Activated T-cell treated with anti-CD3 and anti-CD28 coated beads for 48 hours (primary cell): ENCODE data around the gene ANKRD13B.
A peak's percentile ranks its signal among the peaks of the same experiment; 100 is the strongest.

Experiments
- DNase-seq: peaks from one replicate; pipeline ENCODE4 v3.0.0-alpha.2; 2020; ENCODE audit warnings: low read depth

The ANKRD13B gene

DNA sequence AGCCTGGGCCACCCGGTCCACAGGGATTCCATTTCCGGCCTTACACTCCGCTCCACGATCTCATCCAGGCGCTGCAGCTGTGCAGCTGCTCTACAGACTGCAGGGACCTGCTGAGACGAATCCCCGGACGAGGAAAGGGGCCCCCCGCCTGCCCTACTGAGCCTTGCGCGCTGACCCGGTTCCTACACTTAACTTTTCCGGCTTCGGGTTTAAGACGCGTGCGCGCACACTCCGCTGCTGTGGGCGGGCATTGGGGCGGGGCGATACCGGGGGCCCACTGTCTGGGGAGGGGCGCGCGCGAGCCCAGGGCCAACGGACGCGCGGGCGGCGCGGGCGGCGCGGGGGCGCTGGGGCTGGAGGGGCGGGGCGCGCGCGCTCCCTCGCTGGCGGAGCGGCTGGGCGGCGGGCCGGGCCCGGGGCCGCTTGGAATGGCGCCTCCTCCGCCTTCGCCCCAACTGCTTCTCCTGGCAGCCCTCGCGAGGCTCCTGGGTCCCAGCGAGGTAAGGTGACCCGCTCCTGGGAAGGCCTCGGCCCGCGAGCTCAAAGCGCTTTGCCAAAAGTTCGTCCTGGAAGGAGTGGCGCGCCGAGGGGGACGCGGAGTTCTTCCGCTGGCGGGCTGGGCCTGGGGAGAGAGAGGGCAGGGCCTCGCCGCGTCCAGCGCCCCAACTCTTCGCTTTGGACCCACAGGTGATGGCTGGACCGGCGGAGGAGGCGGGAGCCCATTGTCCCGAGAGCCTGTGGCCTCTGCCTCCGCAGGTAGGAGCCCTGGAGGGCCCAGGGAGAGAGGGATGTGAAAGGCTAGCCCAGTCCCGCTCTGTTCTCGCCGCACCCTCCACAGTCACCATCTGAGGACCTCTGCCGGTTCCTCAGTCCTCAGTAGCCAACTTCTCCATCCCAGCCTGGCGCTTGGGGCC lies 24.3 kb upstream of the ANKRD13B start, which contains the start of gene TP53I13:
Gene TP53I13, plus strand, starts transcription at position 371 of the 914 bp plus-strand sequence. Its CDS starts 58 bp downstream, at position 429.
- DNase-seq, result peak; percentile 87

DNA sequence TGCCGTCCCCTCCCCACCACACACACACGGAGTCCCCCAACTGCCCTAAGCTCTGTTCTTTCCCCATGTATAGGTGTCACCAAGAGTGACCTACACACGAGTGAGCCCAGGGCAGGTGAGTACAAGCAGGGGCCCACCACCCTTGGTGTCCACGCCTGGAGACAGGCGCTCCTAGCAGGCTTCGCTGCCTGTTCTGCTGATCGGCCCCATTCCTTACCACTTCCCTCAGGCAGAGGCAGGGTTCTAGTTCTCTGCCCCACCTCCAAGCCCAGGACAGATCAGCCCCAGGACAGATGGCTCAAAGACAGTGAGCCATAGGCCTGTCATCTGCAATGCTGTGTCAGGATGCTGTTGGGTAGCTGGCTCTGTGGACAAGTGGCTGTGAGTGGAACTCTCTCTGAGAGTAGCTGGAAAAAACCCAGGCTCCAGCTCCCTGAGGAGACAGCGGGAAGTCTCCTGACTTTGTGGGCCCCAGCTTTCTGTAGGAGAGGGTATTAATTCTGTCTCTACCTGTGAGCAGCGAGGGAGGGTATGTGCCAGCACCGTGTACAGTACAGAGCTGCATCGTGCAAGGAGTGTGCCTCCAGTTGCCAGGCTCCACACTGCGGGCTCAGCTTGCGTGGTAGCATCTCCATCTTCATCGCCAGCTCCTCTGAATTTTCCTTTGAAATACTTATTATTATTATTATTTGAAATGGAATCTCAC lies 23.5 kb upstream of the ANKRD13B start:
- DNase-seq, result no peak

DNA sequence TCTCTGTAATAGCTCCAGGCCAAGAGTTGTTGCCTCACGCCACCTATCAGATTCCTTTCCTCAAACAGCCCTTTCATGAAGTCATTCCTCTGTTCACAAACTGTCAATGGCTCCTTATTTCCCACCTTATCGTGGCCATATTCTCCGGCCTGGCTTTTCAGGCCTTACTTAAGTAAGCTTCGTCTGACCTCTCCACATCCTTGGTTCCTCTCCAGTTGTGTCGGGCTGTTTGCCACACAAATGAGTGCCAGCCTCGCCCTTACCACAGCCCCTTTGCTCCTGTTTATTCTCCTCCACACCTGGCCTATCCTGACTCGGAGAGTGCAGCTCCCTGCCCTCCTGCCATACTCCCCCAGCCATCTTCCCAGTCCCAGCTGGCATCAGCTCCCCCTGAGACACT lies 22.4 kb upstream of the ANKRD13B start:
- DNase-seq, result no peak

DNA sequence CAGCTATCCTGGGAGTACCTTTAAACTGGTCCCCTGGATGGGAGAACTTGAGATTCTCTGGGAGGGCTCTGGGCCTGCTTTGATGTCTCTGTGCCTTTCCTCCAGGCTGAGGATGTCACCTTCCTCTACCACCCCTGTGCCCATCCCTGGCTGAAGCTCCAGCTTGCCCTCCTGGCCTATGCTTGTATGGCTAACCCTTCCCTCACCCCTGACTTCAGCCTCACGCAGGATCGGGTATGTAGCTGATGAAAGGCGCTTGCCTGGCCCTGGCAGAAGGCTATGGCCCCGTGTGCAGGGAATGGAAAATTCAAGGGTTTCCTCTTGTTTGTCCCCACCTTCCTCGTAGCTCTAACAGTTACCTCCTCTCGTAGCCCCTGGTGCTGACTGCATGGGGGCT lies 21.4 kb upstream of the ANKRD13B start:
- DNase-seq, result no peak

DNA sequence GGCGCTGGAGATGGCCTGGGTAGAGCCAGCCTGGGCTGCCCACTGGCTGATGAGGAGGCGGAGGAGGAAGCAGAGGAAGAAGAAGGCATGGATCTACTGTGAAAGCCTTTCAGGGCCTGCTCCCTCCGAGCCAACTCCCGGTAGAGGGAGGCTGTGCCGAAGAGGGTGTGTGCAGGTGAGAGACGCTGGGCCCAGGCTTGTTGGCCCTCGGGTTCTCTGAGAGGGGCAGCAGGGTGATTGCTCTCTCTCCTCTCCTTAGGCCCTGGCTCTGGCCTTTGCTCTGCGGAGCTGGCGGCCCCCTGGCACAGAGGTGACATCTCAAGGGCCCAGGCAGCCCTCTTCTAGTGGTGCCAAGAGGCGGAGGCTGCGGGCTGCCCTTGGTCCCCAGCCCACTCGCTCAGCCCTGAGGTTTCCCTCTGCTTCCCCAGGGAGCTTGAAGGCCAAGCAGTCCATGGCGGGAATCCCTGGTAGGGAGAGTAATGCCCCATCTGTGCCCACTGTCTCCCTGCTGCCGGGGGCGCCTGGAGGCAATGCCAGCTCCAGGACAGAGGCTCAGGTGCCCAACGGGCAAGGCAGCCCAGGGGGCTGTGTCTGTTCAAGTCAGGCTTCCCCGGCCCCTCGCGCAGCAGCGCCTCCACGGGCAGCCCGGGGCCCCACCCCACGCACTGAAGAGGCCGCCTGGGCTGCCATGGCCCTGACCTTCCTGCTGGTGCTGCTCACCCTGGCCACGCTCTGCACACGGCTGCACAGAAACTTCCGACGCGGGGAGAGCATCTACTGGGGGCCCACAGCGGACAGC lies 20.9 kb upstream of the ANKRD13B start:
- no peak for DNase-seq

DNA sequence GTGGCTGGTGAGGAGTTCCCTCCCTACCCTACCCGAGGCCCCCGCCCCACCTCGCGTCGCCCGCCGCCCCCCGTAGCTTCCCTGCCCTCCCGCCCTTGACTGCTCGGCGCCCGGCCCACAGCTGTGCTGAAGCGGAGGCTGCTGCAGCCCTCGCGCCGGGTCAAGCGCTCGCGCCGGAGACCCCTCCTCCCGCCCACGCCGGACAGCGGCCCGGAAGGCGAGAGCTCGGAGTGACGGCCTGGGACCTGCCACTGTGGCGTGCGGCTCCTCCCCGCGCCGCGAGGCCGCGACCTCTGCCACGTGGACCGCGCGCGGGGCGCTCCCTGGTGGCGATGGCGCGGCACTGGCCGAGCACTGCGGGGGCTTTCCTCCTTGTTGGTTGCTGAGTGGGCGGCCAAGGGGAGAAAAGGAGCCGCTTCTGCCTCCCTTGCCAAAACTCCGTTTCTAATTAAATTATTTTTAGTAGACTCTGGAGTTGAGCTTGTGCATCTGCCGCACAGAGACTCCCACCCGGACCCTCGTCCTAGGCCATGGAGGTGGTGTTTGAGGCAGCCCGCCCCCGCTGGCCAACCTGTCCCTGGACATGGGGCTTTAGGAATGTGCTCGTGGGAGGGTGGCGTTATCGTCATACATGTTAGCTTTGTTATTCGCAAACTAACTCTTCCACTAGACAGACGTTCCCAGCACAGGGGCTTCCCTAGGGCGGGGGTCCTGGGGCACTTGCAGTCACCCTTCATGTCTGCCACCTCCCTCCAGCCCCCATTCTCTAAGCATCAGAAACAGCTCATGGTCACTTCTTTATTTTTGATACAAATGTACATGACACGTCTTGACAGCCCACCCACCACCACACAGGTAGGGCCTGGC lies 20.0 kb upstream of the ANKRD13B start:
- DNase-seq, result peak; percentile 63

DNA sequence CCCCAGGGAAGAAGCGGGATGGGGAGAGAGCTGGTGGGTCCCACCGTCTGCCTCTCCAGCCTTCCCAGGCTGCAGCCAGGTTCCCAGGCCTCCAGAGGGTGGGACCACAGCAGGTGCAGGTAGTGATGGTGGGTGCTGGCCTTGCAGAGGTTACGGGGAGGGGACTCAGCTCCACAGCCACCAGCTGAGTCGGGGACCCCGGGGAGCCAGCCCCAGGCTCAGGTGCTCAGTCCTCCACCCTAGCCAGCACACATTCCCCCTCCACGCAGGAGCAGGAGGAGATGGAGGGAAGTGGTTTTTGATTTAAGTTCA lies 19.4 kb upstream of the ANKRD13B start:
- no peak for DNase-seq

DNA sequence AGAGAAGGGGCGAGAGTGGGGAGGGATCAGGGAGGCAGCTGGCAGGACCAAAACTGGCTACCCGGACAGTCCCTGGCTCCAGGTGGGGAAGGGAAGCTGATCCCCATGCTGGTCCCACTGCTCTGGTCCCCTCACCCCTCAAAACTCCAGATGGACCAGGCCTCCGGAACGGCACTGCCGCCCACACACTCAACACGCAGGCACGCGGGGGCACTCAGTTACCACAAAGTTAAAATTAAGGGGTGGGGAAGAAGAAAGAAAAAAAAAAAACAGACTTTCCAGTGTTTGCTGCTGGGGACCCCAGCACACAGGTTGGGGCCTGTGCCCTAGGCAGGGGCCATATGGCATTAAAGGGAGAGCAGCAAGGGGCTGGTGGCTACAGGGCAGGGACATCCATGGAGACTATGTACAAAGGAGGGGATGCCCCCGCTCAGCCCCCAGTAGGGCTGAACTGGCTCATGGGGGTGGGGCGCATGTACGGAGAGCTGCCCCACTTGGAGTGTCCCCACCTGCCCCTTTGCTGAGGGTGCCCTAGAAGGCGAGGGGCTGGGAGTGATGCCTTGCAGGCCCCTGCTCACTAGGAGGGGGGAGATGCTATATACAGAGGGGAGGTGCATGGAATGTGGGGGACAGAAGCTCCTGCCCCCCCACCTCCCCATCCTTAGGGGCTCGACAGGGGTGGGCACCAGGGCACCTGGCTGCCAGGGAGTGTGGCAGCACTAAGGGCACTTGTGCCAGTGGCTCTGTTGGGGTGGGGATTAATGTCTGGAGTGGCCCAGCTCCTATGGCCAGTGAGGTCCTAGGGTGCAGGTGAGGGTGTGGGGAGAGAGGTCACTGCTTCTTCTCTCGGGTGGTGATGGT lies 18.8 kb upstream of the ANKRD13B start:
- DNase-seq, result no peak

DNA sequence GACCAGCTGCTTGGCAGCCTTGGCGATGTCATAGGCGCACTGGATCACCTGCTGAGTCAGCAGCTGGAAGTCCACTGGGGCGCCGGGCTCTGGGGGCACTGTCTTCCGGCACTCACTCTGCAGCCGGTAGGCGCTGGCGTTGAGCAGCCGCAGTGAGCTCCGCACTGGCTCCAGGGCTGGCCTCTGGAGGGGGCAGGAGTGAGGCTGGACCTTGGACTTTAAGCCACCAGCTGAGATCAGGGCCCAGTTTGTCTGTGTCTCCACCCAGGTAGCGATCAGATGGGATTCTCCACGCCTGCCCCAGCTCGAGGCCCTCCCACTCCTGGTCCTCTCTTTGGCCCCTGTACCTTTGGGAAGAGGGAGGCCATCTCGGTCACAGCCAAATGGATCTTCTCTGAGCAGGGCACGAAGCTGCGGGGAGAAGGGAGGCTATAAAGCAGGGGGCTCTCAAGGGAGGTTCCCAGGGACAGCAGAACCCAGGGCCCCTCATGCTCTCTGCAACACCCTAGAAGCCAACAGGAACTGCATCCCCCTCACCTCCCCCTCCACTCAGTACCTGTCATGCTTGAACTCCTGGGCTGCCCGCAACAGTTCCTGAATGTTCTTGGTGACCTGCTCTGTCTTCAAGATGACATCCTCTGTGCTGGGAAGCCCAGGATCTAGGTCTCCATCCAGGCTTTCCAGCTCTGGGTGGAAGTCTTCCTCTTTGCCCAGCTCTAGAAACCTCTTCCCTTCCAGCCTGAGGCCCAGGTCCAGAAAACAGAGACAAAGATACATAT lies 18.0 kb upstream of the ANKRD13B start:
- DNase-seq, result no peak

DNA sequence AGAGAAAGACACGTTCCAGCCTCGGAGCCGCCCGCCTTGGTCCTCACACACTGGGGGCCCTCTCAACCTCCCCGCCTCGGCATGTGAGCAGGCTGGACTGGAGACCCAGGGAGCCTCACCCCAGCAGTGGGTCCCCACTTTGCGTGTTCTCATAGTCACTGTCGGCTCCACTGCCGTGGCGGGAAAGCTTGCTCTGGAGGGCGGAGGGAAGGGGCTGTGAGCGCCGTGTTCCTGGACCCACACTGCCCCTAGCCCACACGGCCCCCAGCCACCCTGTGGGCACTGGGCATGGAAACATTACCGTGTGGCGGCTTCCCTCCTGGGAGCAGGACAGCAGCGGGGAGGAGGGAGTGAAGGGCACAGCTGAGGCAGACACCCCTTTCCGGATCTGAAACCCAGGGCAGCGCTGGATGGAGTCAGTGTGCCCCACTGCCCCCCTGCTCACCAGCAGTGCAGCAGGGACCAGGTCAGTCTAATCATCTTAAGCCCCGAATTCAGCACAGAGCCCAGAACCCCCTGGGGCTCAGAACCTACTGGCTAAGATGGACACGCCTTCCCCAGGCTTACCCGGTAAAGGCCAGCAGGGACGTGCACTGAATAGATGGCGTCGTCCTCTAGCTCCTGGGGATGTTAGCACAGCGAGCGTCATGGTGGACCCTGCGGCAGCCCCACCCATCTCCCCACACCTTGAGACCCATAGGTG lies 17.3 kb upstream of the ANKRD13B start:
- DNase-seq, result no peak

DNA sequence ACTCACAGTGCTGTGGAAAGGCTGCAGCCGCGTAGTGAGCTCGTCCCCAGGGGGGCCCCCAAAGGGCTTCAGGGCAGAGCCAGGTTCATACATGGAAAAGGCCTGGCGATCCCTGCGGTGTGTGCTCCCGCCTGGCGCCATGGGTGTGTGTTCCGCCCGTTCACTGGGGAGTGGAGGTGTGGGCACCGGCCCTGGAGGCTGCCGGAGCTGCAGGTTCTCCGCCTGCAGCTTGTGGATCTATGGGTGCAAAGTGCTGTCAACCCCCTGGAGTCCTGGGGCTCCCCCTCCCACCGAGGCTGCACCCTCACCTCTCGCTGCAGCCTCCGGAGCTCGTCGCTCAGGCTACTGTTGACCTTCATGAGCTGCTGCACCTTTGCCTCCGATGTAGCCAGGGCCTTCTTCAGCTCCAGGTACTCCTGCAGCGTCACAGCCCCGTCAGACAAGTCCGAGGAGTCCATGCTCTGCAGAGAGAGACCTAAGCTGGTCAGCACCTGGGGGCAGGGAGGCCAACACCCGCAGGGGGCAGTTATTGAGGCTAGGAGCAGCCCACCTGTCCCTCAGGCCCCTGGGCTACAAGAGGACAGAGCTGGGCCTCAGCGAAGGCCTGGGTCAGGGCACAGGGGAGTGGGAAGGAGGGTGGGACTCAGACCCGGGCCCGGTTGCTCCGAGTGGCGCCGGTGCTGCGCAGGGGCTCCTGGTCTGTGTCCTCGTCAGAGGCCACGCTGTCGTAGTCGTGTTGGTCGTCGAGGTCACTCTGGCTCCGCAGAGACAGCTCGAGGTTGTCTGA lies 16.5 kb upstream of the ANKRD13B start:
- no peak for DNase-seq

DNA sequence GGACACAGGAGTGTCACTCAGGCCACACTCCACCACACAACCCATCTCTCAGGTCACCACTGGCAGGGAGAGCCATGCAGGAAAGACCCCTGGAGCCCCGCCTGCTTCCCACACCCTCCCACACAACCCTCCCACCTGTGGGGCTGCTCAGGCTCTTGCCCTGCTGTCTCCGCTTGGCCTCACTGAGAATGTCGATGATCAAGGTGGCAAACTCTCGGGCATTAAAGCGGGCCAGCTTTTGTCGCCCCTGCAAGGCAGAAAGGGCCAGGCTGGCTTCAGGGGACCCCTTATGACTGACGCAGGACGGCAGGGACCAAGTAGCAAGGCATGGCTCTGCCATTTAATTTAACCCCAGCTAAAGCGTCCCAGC lies 15.9 kb upstream of the ANKRD13B start:
- no peak for DNase-seq

DNA sequence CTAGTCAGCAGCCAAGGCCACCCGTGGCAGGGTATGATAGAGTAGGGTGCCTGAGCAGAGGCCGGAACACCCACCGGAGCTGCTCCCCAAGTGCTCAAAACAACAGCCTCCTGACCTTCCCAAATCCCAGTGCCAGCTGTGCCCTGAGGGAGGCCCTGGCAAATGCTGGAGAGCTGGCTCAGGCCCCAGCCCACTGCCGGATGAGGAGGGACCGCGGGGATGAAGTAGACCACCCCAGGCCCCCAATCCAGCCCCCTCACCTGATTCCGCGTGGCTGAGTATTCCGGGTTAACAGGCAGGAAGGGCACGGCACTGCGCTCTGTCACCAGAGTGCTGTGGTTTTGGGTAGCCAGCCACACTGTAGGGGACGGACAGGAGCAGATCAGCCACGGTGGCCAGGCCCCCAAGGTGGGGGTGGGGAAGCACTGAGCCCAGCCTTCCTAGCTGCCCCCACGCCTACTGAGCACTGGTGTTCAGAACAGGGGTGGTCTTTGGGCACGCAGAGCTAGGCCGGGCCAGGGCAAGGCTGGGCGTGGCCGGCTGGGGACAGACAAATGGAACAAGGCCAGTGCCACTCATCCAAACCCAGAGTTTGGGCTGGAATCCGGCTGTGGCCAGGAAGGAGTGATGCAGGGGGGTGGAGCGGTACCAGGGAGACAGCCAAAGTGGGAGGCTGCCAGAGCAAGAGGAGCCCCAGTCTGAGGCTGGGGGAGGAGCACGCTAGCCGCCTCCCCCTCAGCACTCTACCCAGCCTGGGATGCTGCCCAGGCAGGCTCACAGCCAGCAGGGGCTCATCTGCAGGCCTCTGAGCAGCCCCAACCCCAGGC lies 15.3 kb upstream of the ANKRD13B start:
- no peak for DNase-seq

DNA sequence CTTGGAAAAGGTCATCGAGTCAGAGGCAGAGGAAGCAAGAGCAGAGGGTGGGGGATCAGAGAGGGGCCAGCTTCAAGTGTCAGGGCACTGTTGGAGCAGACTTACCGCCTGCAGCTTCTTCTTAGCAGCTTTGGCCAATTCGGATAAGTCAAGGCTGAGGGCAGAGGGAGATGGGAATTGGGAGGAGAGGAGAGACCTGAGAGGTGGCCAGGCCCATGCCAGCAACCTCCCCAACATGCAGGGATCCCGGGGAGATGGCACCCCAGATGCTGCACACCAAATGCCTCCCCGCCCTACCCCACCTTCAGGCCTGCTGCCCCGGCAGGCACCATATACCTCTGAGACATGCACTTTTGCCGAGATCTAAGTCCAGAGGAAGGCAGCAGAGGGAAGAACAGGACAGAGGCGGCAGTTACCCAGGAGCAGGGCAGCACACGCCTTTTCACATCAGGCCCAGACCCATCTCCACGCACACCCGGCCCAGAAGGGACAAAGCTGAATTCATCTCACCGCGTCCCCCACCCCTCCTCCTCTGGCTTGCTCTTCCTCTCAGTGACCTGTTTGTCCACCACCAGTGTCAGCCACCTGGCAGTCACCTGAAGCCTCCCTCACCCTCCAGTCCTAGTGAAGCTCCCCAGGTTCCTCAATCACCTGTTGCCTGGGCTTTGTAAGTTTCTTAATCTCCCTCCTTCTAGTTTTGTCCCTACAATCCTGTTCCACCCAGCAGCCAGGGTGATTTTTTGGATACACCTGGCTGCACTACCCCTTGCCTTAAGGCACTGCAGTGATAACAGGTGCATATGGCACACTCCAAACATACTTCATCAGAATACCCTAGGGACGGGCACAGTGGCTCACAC lies 14.1 kb upstream of the ANKRD13B start:
- no peak for DNase-seq

DNA sequence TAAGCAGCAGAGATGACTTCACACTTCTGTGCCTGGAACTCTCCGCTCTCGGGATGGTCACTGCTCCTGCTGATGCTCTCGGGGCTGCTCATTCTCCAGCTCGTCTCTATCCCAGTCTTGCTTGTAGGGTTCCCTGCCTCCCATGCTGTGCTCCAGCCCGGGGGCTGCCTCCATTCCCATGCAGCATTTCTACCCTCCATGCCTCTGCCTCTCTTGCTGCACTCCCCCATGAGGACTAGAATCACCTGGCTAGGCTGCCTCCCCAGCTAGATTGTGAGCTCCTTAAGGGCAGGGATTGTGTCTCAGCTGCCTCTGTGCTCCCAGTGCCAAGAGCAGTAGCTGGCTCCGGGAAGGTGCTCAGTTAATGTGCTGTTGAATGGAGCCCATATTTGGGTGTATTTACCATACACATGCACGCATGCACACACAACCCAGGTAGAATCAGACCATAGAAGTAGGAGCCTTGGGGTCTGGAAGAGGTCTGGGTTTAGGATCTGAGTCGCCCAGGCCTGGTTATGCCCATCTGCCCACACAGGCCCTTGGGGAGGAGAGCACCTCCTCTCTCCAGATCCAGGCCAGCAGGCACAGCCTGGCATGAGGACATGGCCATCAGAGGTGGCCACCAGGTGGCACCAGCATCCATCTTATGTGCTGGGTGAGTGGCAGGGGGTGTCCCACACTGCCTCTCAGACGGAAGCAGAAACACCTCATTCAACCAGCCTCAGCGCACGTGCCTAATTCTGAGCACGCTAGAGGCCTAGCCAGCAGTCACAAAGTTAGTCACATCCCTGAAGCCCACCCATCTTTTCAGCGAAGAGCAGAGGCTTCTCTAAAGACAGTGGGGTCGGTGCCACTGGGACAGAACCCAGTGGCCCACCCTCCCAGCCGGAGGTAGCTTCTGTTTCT lies 12.8 kb upstream of the ANKRD13B start:
- peak; percentile 84 for DNase-seq
